ENCODE measurements around the gene ATP12A. TPM values are rescaled to one million over a fixed set of nuclear protein-coding genes. Genes with fewer than 3 reads are reported as not detected.

Gene ATP12A
- total RNA-seq, 4 donors from 2014 or later, result 0.27 TPM; not detected in 3

- Histone ChIP-seq H3K27me3 (peaks cover 6% of the 10 kb centered on the region), H3K4me3 (replicated peaks in 1 of 3) (no peak overlapping the region), H3K9me3 (no peaks in the 10 kb centered on the region), H3K27ac (no peak overlapping the region), H3K4me1 (peaks cover 0 to 12% of the 10 kb centered on the region in 2 donors), H3K36me3 (no peaks in the 10 kb centered on the region)
- TF ChIP-seq, protein P1, sequence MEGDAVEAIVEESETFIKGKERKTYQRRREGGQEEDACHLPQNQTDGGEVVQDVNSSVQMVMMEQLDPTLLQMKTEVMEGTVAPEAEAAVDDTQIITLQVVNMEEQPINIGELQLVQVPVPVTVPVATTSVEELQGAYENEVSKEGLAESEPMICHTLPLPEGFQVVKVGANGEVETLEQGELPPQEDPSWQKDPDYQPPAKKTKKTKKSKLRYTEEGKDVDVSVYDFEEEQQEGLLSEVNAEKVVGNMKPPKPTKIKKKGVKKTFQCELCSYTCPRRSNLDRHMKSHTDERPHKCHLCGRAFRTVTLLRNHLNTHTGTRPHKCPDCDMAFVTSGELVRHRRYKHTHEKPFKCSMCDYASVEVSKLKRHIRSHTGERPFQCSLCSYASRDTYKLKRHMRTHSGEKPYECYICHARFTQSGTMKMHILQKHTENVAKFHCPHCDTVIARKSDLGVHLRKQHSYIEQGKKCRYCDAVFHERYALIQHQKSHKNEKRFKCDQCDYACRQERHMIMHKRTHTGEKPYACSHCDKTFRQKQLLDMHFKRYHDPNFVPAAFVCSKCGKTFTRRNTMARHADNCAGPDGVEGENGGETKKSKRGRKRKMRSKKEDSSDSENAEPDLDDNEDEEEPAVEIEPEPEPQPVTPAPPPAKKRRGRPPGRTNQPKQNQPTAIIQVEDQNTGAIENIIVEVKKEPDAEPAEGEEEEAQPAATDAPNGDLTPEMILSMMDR (IDR thresholded peaks at IDR 0.05), result no peak
- no peak for TF ChIP-seq POLR2A (IDR thresholded peaks at IDR 0.05)
- intact Hi-C loops (cut with DNase I), result no loop called here
- WGBS, 2 donors, result 52 to 63% methylated on average over 2 to 4 of the region's 4 CpGs
- no peak for DNase-seq
Observed at GRCh38 chr13:24684600-24684998, 4.4 kb downstream of the ATP12A start.

GRCh38 chr13:24685314-24685713 is 5.1 kb downstream of the ATP12A start:
- no peak overlapping the region for H3K4me3 ChIP-seq (replicated peaks in 1 of 3)
- H3K27me3 ChIP-seq, result peaks cover 6% of the 10 kb centered on the region
- H3K27ac ChIP-seq, result no peak overlapping the region
- TF ChIP-seq, protein P1 (IDR thresholded peaks at IDR 0.05), result no peak
- no peak for TF ChIP-seq POLR2A (IDR thresholded peaks at IDR 0.05)
- DNase-seq, result no peak
- H3K36me3 ChIP-seq, result no peaks in the 10 kb centered on the region
- 86 to 90% methylated on average over 6 of the region's 6 CpGs for WGBS, 2 donors
- H3K4me1 ChIP-seq, result peaks cover 0 to 11% of the 10 kb centered on the region in 2 donors
- intact Hi-C loops (cut with DNase I), result no loop called here
- H3K9me3 ChIP-seq, result no peaks in the 10 kb centered on the region

- Histone ChIP-seq H3K9me3 (no peaks in the 10 kb centered on the region), H3K27me3 (no peaks in the 10 kb centered on the region), H3K4me1 (peaks cover 0 to 6% of the 10 kb centered on the region in 2 donors), H3K36me3 (no peaks in the 10 kb centered on the region), H3K4me3 (replicated peaks in 1 of 3) (no peak overlapping the region), H3K27ac (no peak overlapping the region)
- WGBS, 2 donors, result 78 to 80% methylated on average over 7 of the region's 7 CpGs
- TF ChIP-seq, protein P1 (IDR thresholded peaks at IDR 0.05), result no peak
- TF ChIP-seq POLR2A (IDR thresholded peaks at IDR 0.05), result no peak
- intact Hi-C loops (cut with DNase I), result no loop called here
- DNase-seq, result no peak
Observed at GRCh38 chr13:24687611-24688010, 7.4 kb downstream of the ATP12A start.

GRCh38 chr13:24688111-24688510 is 7.9 kb downstream of the ATP12A start:
- Histone ChIP-seq H3K4me1 (peaks cover 0 to 6% of the 10 kb centered on the region in 2 donors), H3K27me3 (no peaks in the 10 kb centered on the region), H3K36me3 (no peaks in the 10 kb centered on the region), H3K9me3 (no peaks in the 10 kb centered on the region), H3K27ac (no peak overlapping the region), H3K4me3 (replicated peaks in 1 of 3) (no peak overlapping the region)
- no peak for DNase-seq
- TF ChIP-seq, protein P1 (IDR thresholded peaks at IDR 0.05), result no peak
- TF ChIP-seq POLR2A (IDR thresholded peaks at IDR 0.05), result no peak
- 16 to 22% methylated on average over 8 to 10 of the region's 10 CpGs for WGBS, 2 donors
- intact Hi-C loops (cut with DNase I), result no loop called here

DNA sequence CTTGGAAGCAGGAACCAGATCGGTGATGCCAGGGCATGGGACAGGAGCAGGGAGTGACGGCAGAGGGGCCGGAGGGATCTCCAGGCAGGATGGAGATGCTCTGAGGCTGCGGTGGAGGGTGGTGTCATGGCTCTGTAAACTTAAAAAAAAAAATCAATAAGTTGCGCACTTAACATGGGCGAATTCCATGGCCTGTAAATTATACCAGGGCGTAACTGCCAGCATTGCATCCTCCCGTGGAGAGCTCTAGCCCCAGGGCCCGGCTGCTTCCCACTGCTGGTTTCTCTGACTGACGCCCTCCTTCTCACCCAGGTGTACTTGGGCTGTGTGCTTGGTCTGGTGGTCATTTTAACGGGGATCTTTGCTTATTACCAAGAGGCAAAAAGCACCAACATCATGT is 8.7 kb downstream of the ATP12A start:
- H3K27me3 ChIP-seq, result no peaks in the 10 kb centered on the region
- H3K9me3 ChIP-seq, result no peaks in the 10 kb centered on the region
- H3K4me3 ChIP-seq (replicated peaks in 1 of 3), result no peak overlapping the region
- H3K27ac ChIP-seq, result no peak overlapping the region
- WGBS, 2 donors, result 88 to 92% methylated on average over 11 of the region's 11 CpGs
- no peak for DNase-seq
- peaks cover 0 to 3% of the 10 kb centered on the region in 2 donors for H3K4me1 ChIP-seq
- intact Hi-C loops (cut with DNase I), result no loop called here
- TF ChIP-seq, protein P1 (IDR thresholded peaks at IDR 0.05), result no peak
- no peak for TF ChIP-seq POLR2A (IDR thresholded peaks at IDR 0.05)
- H3K36me3 ChIP-seq, result no peaks in the 10 kb centered on the region

Data from thyroid gland (tissue), 4 donors.